ENCODE data around the gene ZNF619. TPM values are rescaled to one million over a fixed set of nuclear protein-coding genes. Genes with fewer than 3 reads are reported as not detected.
A peak's percentile ranks its signal among the peaks of the same experiment; 100 is the strongest.
"Not testable (repeated sequence)": the region's sequence is repeated elsewhere in the genome, so short reads cannot be mapped to it uniquely, and the experiment has no call there.

Gene ZNF619
- 8.6 TPM for total RNA-seq

GRCh38 chr3:40476478-40477470 lies at the start of gene ZNF619:
Gene ZNF619, plus strand, starts transcription at chr3:40477122. Its CDS starts 858 bp downstream, at chr3:40477980.
- DNase-seq (ENCODE audit: low read depth in 2 of 3, low spot score in 2 of 3) = peak in 2 of 3 donors; percentile 73 to 77

- DNase-seq (ENCODE audit: low read depth in 2 of 3, low spot score in 2 of 3) = no peak
Measured at GRCh38 chr3:40432793-40433192, 44.1 kb upstream of the ZNF619 start.

GRCh38 chr3:40437889-40438288 lies 39.0 kb upstream of the ZNF619 start:
- DNase-seq (ENCODE audit: low read depth in 2 of 3, low spot score in 2 of 3) = no peak

GRCh38 chr3:40445062-40445461 lies 31.9 kb upstream of the ZNF619 start:
- no peak for DNase-seq (ENCODE audit: low read depth in 2 of 3, low spot score in 2 of 3)

- no peak for DNase-seq (ENCODE audit: low read depth in 2 of 3, low spot score in 2 of 3)
Measured at GRCh38 chr3:40445880-40446279, 31.0 kb upstream of the ZNF619 start.

- DNase-seq (ENCODE audit: low read depth in 2 of 3, low spot score in 2 of 3) = no peak
Measured at GRCh38 chr3:40450438-40450837, 26.5 kb upstream of the ZNF619 start.

- DNase-seq (ENCODE audit: low read depth in 2 of 3, low spot score in 2 of 3) = no peak
Measured at GRCh38 chr3:40451551-40451950, 25.4 kb upstream of the ZNF619 start.

GRCh38 chr3:40452057-40452456 lies 24.9 kb upstream of the ZNF619 start:
- DNase-seq (ENCODE audit: low read depth in 2 of 3, low spot score in 2 of 3) = no peak

- no peak for DNase-seq (ENCODE audit: low read depth in 2 of 3, low spot score in 2 of 3)
Measured at GRCh38 chr3:40452562-40452875, 24.4 kb upstream of the ZNF619 start.

- DNase-seq (ENCODE audit: low read depth in 2 of 3, low spot score in 2 of 3) = peak; percentile 82 to 99 (median 99)
Measured at GRCh38 chr3:40452876-40453730, 23.8 kb upstream of the ZNF619 start.

- no peak for DNase-seq (ENCODE audit: low read depth in 2 of 3, low spot score in 2 of 3)
Measured at GRCh38 chr3:40453933-40454332, 23.0 kb upstream of the ZNF619 start.

GRCh38 chr3:40455328-40455727 lies 21.6 kb upstream of the ZNF619 start:
- DNase-seq (ENCODE audit: low read depth in 2 of 3, low spot score in 2 of 3) = no peak

GRCh38 chr3:40456279-40456939 lies 20.5 kb upstream of the ZNF619 start:
- no peak for DNase-seq (ENCODE audit: low read depth in 2 of 3, low spot score in 2 of 3)

GRCh38 chr3:40456940-40457823 lies 19.7 kb upstream of the ZNF619 start, which contains the start of gene RPL14:
Gene RPL14, plus strand, starts transcription at chr3:40457339. Its CDS starts 133 bp downstream, at chr3:40457472.
- peak; percentile 91 to 97 (median 95) for DNase-seq (ENCODE audit: low read depth in 2 of 3, low spot score in 2 of 3)

- DNase-seq (ENCODE audit: low read depth in 2 of 3, low spot score in 2 of 3) = no peak
Measured at GRCh38 chr3:40458473-40458872, 18.4 kb upstream of the ZNF619 start.

GRCh38 chr3:40460481-40460880 lies 16.4 kb upstream of the ZNF619 start:
- DNase-seq (ENCODE audit: low read depth in 2 of 3, low spot score in 2 of 3) = not testable (repeated sequence)

- no peak for DNase-seq (ENCODE audit: low read depth in 2 of 3, low spot score in 2 of 3)
Measured at GRCh38 chr3:40461161-40461560, 15.8 kb upstream of the ZNF619 start.

- DNase-seq (ENCODE audit: low read depth in 2 of 3, low spot score in 2 of 3) = not testable (repeated sequence)
Measured at GRCh38 chr3:40462838-40463237, 14.1 kb upstream of the ZNF619 start.

- no peak for DNase-seq (ENCODE audit: low read depth in 2 of 3, low spot score in 2 of 3)
Measured at GRCh38 chr3:40463579-40463978, 13.3 kb upstream of the ZNF619 start.

Measured in hematopoietic multipotent progenitor cell (in vitro differentiated cells).